ENCODE results near the gene CLRN2. TPM values are rescaled to one million over a fixed set of nuclear protein-coding genes. Genes with fewer than 3 reads are reported as not detected.

CLRN2 gene
- total RNA-seq, 6 donors from 2014 or later = not detected

- Histone ChIP-seq H3K36me3 (no peaks in the 10 kb centered on the region), H3K9me3 (no peaks in the 10 kb centered on the region), H3K27ac (no peak overlapping the region), H3K27me3 (no peaks in the 10 kb centered on the region), H3K4me3 (no peak overlapping the region), H3K4me1 (peaks cover 10 to 31% (median 21%) of the 10 kb centered on the region in 4 donors)
- ATAC-seq (ENCODE audit: low FRiP score in 2 of 2) (no peak), DNase-seq (no peak)
- WGBS, 2 donors = 52 to 59% methylated on average over 9 to 14 of the region's 14 CpGs
- TF ChIP-seq POLR2A (IDR thresholded peaks at IDR 0.05) (no peak), EP300 (IDR thresholded peaks at IDR 0.05) (no peak), POLR2AphosphoS5 (IDR thresholded peaks at IDR 0.05) (no peak)
- TF ChIP-seq, protein P1, sequence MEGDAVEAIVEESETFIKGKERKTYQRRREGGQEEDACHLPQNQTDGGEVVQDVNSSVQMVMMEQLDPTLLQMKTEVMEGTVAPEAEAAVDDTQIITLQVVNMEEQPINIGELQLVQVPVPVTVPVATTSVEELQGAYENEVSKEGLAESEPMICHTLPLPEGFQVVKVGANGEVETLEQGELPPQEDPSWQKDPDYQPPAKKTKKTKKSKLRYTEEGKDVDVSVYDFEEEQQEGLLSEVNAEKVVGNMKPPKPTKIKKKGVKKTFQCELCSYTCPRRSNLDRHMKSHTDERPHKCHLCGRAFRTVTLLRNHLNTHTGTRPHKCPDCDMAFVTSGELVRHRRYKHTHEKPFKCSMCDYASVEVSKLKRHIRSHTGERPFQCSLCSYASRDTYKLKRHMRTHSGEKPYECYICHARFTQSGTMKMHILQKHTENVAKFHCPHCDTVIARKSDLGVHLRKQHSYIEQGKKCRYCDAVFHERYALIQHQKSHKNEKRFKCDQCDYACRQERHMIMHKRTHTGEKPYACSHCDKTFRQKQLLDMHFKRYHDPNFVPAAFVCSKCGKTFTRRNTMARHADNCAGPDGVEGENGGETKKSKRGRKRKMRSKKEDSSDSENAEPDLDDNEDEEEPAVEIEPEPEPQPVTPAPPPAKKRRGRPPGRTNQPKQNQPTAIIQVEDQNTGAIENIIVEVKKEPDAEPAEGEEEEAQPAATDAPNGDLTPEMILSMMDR (IDR thresholded peaks at IDR 0.05) = no peak
Measured at GRCh38 chr4:17515445-17516407, 761 bp downstream of the CLRN2 start.

DNA sequence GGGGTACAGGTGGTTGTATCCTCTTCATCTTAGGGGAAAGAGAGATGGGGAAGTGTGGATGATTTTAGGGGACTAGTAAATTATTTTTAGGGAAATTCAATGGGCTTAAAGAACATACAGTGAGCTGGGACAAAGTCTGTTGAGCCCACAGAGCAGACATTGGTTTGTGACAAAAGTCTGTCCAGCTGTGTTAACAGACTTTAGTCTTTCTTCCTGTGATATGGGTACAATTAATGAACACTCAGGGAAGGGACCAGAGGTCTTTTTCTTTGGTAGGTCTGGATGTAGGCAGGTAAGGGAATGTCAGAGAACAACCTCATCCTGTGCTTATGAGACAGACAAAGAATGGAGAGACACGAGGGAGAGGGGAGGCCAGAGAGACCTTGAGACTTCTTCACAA lies 2.0 kb downstream of the CLRN2 start:
- no peak for DNase-seq
- H3K4me1 ChIP-seq = peaks cover 5 to 22% (median 16%) of the 10 kb centered on the region in 4 donors
- TF ChIP-seq POLR2AphosphoS5 (IDR thresholded peaks at IDR 0.05) (no peak), POLR2A (IDR thresholded peaks at IDR 0.05) (no peak)
- TF ChIP-seq, protein P1 (IDR thresholded peaks at IDR 0.05) = no peak
- H3K27ac ChIP-seq = no peak overlapping the region
- WGBS, 2 donors = 81 to 93% methylated on average over 1 of the region's 1 CpG
- no peak for ATAC-seq (ENCODE audit: low FRiP score in 2 of 2)
- H3K9me3 ChIP-seq = no peaks in the 10 kb centered on the region
- no peaks in the 10 kb centered on the region for H3K36me3 ChIP-seq
- H3K4me3 ChIP-seq = no peak overlapping the region
- no peaks in the 10 kb centered on the region for H3K27me3 ChIP-seq

- DNase-seq (no peak), ATAC-seq (ENCODE audit: low FRiP score in 2 of 2) (no peak)
- Histone ChIP-seq H3K4me1 (peaks cover under 1 to 16% (median 11%) of the 10 kb centered on the region in 4 donors), H3K27me3 (no peaks in the 10 kb centered on the region), H3K4me3 (no peak overlapping the region), H3K9me3 (no peaks in the 10 kb centered on the region), H3K27ac (no peak overlapping the region), H3K36me3 (no peaks in the 10 kb centered on the region)
- TF ChIP-seq POLR2A (IDR thresholded peaks at IDR 0.05) (no peak), POLR2AphosphoS5 (IDR thresholded peaks at IDR 0.05) (no peak), EP300 (IDR thresholded peaks at IDR 0.05) (no peak)
- TF ChIP-seq, protein P1 (IDR thresholded peaks at IDR 0.05) = no peak
- WGBS, 2 donors = 53 to 61% methylated on average over 5 of the region's 5 CpGs
Measured at GRCh38 chr4:17517664-17518063, 2.7 kb downstream of the CLRN2 start.

- 86 to 89% methylated on average over 5 of the region's 5 CpGs for WGBS, 2 donors
- Histone ChIP-seq H3K27me3 (no peaks in the 10 kb centered on the region), H3K27ac (no peak overlapping the region), H3K4me3 (no peak overlapping the region), H3K36me3 (no peaks in the 10 kb centered on the region), H3K9me3 (no peaks in the 10 kb centered on the region), H3K4me1 (no peaks in the 10 kb centered on the region)
- no peak for ATAC-seq (ENCODE audit: low FRiP score in 2 of 2)
- DNase-seq = no peak
- TF ChIP-seq EP300 (IDR thresholded peaks at IDR 0.05) (no peak), POLR2AphosphoS5 (IDR thresholded peaks at IDR 0.05) (no peak), POLR2A (IDR thresholded peaks at IDR 0.05) (no peak)
- TF ChIP-seq, protein P1 (IDR thresholded peaks at IDR 0.05) = no peak
Measured at GRCh38 chr4:17521595-17521994, 6.6 kb downstream of the CLRN2 start.
